Measurements from ENCODE around the gene SLC35B2.

SLC35B2 gene

DNA sequence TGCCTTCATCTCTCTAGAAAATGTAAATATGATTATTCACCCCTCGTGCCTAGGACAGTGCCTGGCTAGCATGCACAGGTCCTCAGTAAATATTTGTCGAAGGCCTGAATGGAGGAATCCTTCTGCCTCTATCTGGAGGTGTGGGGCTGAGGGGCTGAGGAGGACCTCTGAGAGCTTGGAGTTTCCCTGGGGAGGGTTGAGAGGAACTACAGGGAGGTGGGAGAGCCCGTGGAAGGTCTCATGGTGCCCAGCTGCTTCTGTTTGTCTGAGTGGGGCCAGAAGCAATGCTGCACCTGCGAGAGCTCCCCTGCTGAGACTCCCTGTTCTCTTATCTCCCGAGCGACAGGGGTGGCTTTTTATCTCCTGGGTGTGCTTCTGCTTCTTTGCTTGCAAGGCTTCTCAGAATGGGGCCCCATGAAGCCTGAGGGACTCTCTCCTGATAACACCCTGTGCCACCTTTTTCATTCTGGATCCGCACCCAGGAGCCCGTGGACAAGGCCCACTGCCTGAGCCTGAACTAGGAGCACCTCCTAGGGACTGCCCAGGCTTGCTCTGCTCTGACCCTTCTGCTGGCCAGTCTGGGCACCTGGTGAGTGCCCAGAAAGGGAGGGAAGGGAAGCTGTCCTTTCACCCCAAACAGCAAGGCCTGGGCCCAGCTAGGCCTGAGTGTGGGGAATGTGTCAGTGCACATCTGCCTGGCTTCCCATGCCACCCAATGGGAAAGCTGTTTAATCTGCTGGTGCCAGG is 31.6 kb downstream of the SLC35B2 start:
- POLR2A ChIA-PET, result interaction anchor here (3.0 kb wide), 1 partner anchor 22 kb away, joined by 11 read pairs; the partner anchor contains the start of gene HSP90AB1

DNA sequence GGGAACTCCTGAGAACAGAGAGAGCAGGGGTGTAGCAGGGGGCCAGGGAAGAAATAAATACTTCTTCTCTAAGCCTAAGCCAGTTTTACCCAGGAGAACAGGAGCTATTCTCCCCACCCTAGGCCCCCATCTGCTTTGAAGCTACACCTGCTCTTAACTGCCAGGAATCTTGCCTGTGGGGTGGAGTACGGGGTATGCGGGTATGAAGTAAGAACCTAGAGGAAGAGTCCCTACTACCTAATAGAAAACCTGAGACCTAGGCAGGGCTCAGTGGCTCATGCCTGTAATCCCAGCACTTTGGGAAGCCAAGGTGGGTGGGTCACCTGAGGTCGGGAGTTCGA is 32.4 kb downstream of the SLC35B2 start:
- Histone ChIP-seq H3K9me3 (ENCODE audit: control extremely low read depth in 1 of 5, control insufficient read depth in 4 of 5, insufficient read depth in 2 of 5, low read depth in 1 of 5, low read length in 4 of 5) (no peaks in the 10 kb centered on the region), H3K36me3 (ENCODE audit: control insufficient read depth in 4 of 4, insufficient read depth in 4 of 4, low read length in 3 of 4) (peaks cover 0 to 30% (median 9%) of the 10 kb centered on the region in 4 experiments), H3K4me1 (ENCODE audit: control extremely low read depth in 1 of 4, control insufficient read depth in 4 of 4, insufficient read depth in 4 of 4, low read length in 3 of 4) (peaks cover 0 to 70% (median 53%) of the 10 kb centered on the region in 4 experiments), H3K27ac (ENCODE audit: insufficient read depth in 1 of 2, low read depth in 1 of 2, low read length in 2 of 2, poor library complexity in 1 of 2, severe bottlenecking in 2 of 2) (no peak overlapping the region), H3K27me3 (replicated peaks in 2 of 5; ENCODE audit: control insufficient read depth in 4 of 5, insufficient read depth in 5 of 5, low read length in 4 of 5) (no peaks in the 10 kb centered on the region), H3K4me3 (ENCODE audit: control insufficient read depth in 1 of 7, extremely low read depth in 1 of 7, insufficient read depth in 4 of 7, low read depth in 2 of 7, low read length in 6 of 7) (peak overlapping the region in 1 of 7 experiments; percentile 76)
- ChIA-PET POLR2A (interaction anchor here (1.5 to 3.0 kb wide), 2 partner anchors 9 to 22 kb away, joined by 4 to 11 read pairs; partner anchors contain the start of gene HSP90AB1), CTCF (interaction anchor here (0.9 to 5.8 kb wide), 15 partner anchors 11 to 127 kb away, joined by 3 to 96 read pairs (median 4); partner anchors contain the start of gene HSP90AB1)
- WGBS (ENCODE audit: insufficient coverage), result 100% methylated on average over 2 of the region's 4 CpGs
- no peak for DNase-seq

More for the DNA sequence above, 31.6 kb downstream of the SLC35B2 start:
- Histone ChIP-seq H3K4me1 (ENCODE audit: control extremely low read depth in 1 of 4, control insufficient read depth in 4 of 4, insufficient read depth in 4 of 4, low read length in 3 of 4) (peaks cover 0 to 64% (median 50%) of the 10 kb centered on the region in 4 experiments), H3K27me3 (replicated peaks in 2 of 5; ENCODE audit: control insufficient read depth in 4 of 5, insufficient read depth in 5 of 5, low read length in 4 of 5) (no peaks in the 10 kb centered on the region), H3K9me3 (ENCODE audit: control extremely low read depth in 1 of 5, control insufficient read depth in 4 of 5, insufficient read depth in 2 of 5, low read depth in 1 of 5, low read length in 4 of 5) (no peaks in the 10 kb centered on the region), H3K27ac (ENCODE audit: insufficient read depth in 1 of 2, low read depth in 1 of 2, low read length in 2 of 2, poor library complexity in 1 of 2, severe bottlenecking in 2 of 2) (peak overlapping the region in 1 of 2 experiments; percentile 55), H3K4me3 (ENCODE audit: control insufficient read depth in 1 of 7, extremely low read depth in 1 of 7, insufficient read depth in 4 of 7, low read depth in 2 of 7, low read length in 6 of 7) (peak overlapping the region in 1 of 7 experiments; percentile 5), H3K36me3 (ENCODE audit: control insufficient read depth in 4 of 4, insufficient read depth in 4 of 4, low read length in 3 of 4) (peaks cover 0 to 38% (median 16%) of the 10 kb centered on the region in 4 experiments)
- peak in 1 of 3 donors; percentile 49 for DNase-seq
- 86% methylated on average over 5 of the region's 8 CpGs for WGBS (ENCODE audit: insufficient coverage)
- CTCF ChIA-PET, result interaction anchor here (0.6 to 5.8 kb wide), 7 partner anchors 10 to 128 kb away, joined by 3 to 96 read pairs (median 4); partner anchors contain the start of gene HSP90AB1

DNA sequence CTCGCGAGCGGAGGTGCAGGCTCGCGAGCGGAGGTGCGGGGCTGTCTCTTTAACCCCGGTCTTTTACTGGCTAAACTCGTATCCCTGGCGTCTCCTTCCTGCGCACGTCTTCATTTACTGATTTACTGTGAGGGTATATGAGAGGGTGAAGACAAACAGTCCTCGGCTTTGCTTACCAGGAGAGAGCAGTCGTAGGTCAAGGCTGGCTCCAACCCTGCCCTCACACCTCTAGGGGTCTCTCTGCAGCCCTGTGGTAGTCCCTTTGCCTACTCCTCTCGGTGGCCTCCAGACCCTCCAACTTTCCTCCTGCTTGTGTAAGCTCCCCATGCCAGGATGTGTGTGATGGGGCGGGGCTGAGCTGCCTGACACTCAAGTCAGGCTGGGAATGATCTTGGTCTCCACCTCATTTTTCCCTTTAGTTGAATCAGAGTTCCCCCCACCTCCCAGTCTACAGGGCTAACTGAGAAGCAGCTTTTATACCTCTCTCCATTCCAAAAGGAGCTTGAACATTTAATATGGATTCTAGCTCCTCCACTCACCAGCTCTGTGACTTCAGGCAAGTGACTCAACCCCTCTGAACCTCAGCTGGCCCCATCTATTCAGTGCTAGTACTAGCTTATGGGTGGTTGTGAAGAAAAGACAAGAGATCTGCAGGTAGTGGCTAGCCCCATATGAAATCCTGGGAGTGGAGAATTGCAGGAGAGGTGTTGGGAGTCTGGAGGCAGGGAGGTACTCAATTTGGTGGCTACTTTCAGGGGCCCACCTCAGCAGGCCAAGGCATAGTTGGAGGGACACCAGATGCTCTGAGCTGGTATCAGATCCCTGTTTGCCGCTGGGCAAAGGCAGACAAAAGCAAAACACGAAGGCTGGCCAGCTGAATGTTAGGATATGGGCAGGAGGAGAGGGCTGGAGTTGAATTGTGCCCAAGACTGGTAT is 33.0 kb downstream of the SLC35B2 start:
- Histone ChIP-seq H3K4me3 (ENCODE audit: control insufficient read depth in 1 of 7, extremely low read depth in 1 of 7, insufficient read depth in 4 of 7, low read depth in 2 of 7, low read length in 6 of 7) (peak overlapping the region in 6 of 7 experiments; percentile 39 to 76 (median 60)), H3K36me3 (ENCODE audit: control insufficient read depth in 4 of 4, insufficient read depth in 4 of 4, low read length in 3 of 4) (peaks cover 0 to 24% (median 4%) of the 10 kb centered on the region in 4 experiments), H3K9me3 (ENCODE audit: control extremely low read depth in 1 of 5, control insufficient read depth in 4 of 5, insufficient read depth in 2 of 5, low read depth in 1 of 5, low read length in 4 of 5) (no peaks in the 10 kb centered on the region), H3K4me1 (ENCODE audit: control extremely low read depth in 1 of 4, control insufficient read depth in 4 of 4, insufficient read depth in 4 of 4, low read length in 3 of 4) (peaks cover 0 to 74% (median 57%) of the 10 kb centered on the region in 4 experiments), H3K27ac (ENCODE audit: insufficient read depth in 1 of 2, low read depth in 1 of 2, low read length in 2 of 2, poor library complexity in 1 of 2, severe bottlenecking in 2 of 2) (peak overlapping the region in 1 of 2 experiments; percentile 6), H3K27me3 (replicated peaks in 2 of 5; ENCODE audit: control insufficient read depth in 4 of 5, insufficient read depth in 5 of 5, low read length in 4 of 5) (no peaks in the 10 kb centered on the region)
- POLR2A ChIA-PET, result interaction anchor here (1.5 to 3.0 kb wide), 2 partner anchors 9 to 23 kb away, joined by 4 to 11 read pairs; partner anchors contain the start of gene HSP90AB1
- 13% methylated on average over 3 of the region's 18 CpGs for WGBS (ENCODE audit: insufficient coverage)
- CTCF ChIA-PET, result interaction anchor here (0.9 to 5.8 kb wide), 18 partner anchors 11 to 535 kb away, joined by 3 to 96 read pairs (median 4); partner anchors contain the start of gene HSP90AB1
- no peak for DNase-seq

DNA sequence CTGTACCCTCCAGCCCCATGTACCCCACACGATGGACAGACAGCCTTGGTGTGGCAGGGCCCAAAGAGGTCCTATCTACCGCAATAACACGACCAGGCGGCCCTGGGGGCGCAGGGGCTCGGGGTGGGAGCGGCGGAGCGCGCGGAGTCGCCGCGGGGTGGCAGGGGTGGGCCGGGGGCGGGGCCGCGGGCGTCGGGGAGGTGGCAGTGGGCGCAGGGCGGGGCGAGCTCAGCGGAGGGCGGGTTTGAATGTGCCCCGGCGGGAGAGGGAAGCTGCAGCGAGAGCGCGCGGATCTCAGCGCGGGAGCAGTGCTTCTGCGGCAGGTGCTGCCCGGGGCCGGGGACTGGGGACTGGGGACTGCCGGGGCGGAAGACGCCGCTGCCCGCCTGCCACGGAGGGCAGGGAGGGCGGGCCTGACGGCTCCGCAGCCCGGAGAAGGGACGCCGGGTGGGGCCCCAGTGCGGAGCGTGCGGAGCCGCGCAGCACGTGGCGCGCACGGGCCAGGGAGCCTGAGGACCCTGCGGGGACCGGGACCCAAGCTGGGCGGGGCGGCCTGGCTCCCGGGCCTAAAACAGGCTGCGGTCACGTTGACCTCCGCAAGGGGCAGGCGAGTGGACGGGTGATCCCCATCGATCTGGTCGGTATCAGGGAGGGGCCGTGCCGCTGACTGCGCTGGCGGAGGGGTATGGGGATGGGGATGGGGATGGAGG is 33.9 kb downstream of the SLC35B2 start, which contains the start of gene SLC29A1:
SLC29A1 (plus strand) TSS at position 277 of the 710 bp plus-strand sequence. CDS start 3,719 bp downstream, outside the sequence.
- 0% methylated on average over 49 of the region's 73 CpGs for WGBS (ENCODE audit: insufficient coverage)

DNA sequence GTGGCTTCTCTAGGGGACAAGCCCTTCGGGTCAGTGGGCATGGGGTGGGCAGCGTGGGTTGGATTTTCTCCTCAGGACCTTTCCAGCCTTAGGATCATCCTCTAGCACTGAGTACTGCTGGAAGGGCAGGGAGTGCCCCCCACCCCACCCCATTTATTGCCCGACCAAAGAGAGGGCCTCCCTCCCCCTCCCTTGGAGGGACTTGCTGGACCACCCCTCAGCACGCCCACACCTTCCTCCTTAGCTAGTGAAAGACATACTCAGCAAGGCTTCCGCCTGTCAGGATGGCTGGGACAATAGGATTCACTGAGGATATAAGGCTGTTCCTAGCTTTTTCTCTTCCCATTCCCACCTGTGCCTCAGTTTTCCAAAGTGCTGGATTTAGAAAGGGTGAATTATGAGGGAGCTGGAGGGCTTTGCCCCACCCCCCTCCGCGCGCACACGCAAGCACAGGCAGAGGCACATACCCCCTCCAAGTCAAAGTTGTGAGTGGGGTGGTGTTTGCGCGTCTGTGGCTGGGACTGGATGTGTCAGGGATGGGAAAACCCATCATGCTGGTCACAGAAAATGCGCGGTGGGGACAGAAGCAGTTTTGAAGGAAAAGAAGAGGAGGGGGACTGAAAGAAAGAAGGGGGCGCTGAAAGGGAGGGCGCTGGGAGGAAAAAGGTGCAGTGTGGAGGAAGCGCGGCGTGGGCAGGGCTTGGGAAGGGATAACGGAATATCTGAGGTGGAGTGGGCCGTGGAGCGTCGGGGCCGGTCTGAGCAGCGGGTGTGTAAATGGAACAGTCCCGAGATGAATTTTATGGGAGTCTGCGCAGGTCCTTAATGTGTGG is 34.6 kb downstream of the SLC35B2 start:
- peaks cover 0 to 89% (median 72%) of the 10 kb centered on the region in 4 experiments for H3K4me1 ChIP-seq (ENCODE audit: control extremely low read depth in 1 of 4, control insufficient read depth in 4 of 4, insufficient read depth in 4 of 4, low read length in 3 of 4)
- POLR2A ChIA-PET, result interaction anchor here (0.7 to 3.0 kb wide), 3 partner anchors 24 to 42 kb away, joined by 4 to 11 read pairs (median 9); partner anchors contain the start of gene HSP90AB1
- DNase-seq, result peak in 1 of 3 donors; percentile 23
- H3K27me3 ChIP-seq (replicated peaks in 2 of 5; ENCODE audit: control insufficient read depth in 4 of 5, insufficient read depth in 5 of 5, low read length in 4 of 5), result no peaks in the 10 kb centered on the region
- WGBS (ENCODE audit: insufficient coverage), result 9% methylated on average over 19 of the region's 26 CpGs
- H3K9me3 ChIP-seq (ENCODE audit: control extremely low read depth in 1 of 5, control insufficient read depth in 4 of 5, insufficient read depth in 2 of 5, low read depth in 1 of 5, low read length in 4 of 5), result no peaks in the 10 kb centered on the region
- H3K4me3 ChIP-seq (ENCODE audit: control insufficient read depth in 1 of 7, extremely low read depth in 1 of 7, insufficient read depth in 4 of 7, low read depth in 2 of 7, low read length in 6 of 7), result peak overlapping the region in 6 of 7 experiments; percentile 42 to 78 (median 60)
- CTCF ChIA-PET, result interaction anchor here (0.7 to 5.8 kb wide), 14 partner anchors 8 to 533 kb away, joined by 3 to 96 read pairs (median 4); partner anchors contain the start of gene HSP90AB1
- H3K27ac ChIP-seq (ENCODE audit: insufficient read depth in 1 of 2, low read depth in 1 of 2, low read length in 2 of 2, poor library complexity in 1 of 2, severe bottlenecking in 2 of 2), result no peak overlapping the region
- peaks cover 0 to 8% (median 0%) of the 10 kb centered on the region in 4 experiments for H3K36me3 ChIP-seq (ENCODE audit: control insufficient read depth in 4 of 4, insufficient read depth in 4 of 4, low read length in 3 of 4)

More for the DNA sequence above, 33.9 kb downstream of the SLC35B2 start, which contains the start of gene SLC29A1:
- DNase-seq, result peak; percentile 80 to 89 (median 88)
- peaks cover 0 to 15% (median 0%) of the 10 kb centered on the region in 4 experiments for H3K36me3 ChIP-seq (ENCODE audit: control insufficient read depth in 4 of 4, insufficient read depth in 4 of 4, low read length in 3 of 4)
- ChIA-PET POLR2A (interaction anchor here (1.5 to 3.0 kb wide), 2 partner anchors 10 to 24 kb away, joined by 4 to 11 read pairs; partner anchors contain the start of gene HSP90AB1), CTCF (interaction anchor here (1.0 to 5.8 kb wide), 12 partner anchors 10 to 534 kb away, joined by 3 to 96 read pairs (median 4); partner anchors contain the start of gene HSP90AB1)
- no peaks in the 10 kb centered on the region for H3K9me3 ChIP-seq (ENCODE audit: control extremely low read depth in 1 of 5, control insufficient read depth in 4 of 5, insufficient read depth in 2 of 5, low read depth in 1 of 5, low read length in 4 of 5)
- peak within 1 kb of the TSS; percentile 10 to 78 (median 61) for H3K4me3 ChIP-seq (ENCODE audit: control insufficient read depth in 1 of 7, extremely low read depth in 1 of 7, insufficient read depth in 4 of 7, low read depth in 2 of 7, low read length in 6 of 7)
- H3K27me3 ChIP-seq (replicated peaks in 2 of 5; ENCODE audit: control insufficient read depth in 4 of 5, insufficient read depth in 5 of 5, low read length in 4 of 5), result no peaks in the 10 kb centered on the region
- H3K4me1 ChIP-seq (ENCODE audit: control extremely low read depth in 1 of 4, control insufficient read depth in 4 of 4, insufficient read depth in 4 of 4, low read length in 3 of 4), result peaks cover 0 to 83% (median 65%) of the 10 kb centered on the region in 4 experiments
- H3K27ac ChIP-seq (ENCODE audit: insufficient read depth in 1 of 2, low read depth in 1 of 2, low read length in 2 of 2, poor library complexity in 1 of 2, severe bottlenecking in 2 of 2), result peak within 1 kb of the TSS in 1 of 2 experiments; percentile 6

Data from common myeloid progenitor, CD34-positive (primary cell).